ENCODE measurements around the gene LRIF1.

DNA sequence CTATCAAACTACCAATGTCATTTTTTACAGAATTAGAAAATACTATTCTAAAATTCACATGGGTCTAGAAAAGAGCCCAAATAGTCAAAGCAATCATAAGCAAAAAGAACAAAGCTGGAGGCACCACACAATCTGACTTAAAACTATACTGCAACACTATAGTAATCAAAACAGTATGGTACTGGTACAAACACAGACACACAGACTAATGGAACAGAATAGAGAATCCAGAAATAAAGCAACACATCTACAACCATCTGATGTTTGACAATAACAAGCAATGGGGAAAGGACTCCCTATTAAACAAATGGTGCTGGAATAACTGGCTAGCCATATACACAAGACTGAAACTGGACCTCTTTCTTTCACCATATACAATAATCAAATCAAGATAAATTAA, 50.9 kb downstream of the LRIF1 start:
- TF ChIP-seq SP1 (IDR thresholded peaks at IDR 0.05; ENCODE audit: low read depth, low read length) (no peak), EGR1 (IDR thresholded peaks at IDR 0.05; ENCODE audit: borderline replicate concordance in 1 of 2, low read depth in 2 of 2, low read length in 2 of 2) (no peak), CEBPB (IDR thresholded peaks at IDR 0.05; ENCODE audit: borderline replicate concordance in 1 of 2, low read depth in 2 of 2, low read length in 2 of 2) (no peak), BHLHE40 (IDR thresholded peaks at IDR 0.05; ENCODE audit: borderline replicate concordance in 1 of 2, low read depth in 2 of 2, low read length in 1 of 2) (no peak), POLR2A (IDR thresholded peaks at IDR 0.05; ENCODE audit: low read depth, low read length) (no peak), ZNF384 (IDR thresholded peaks at IDR 0.05; ENCODE audit: borderline replicate concordance, low read depth, low read length) (no peak), SIX5 (IDR thresholded peaks at IDR 0.05; ENCODE audit: low read depth, low read length, severe bottlenecking) (no peak), POLR2AphosphoS5 (IDR thresholded peaks at IDR 0.05; ENCODE audit: low read length) (no peak), ZBED1 (IDR thresholded peaks at IDR 0.05; ENCODE audit: borderline replicate concordance) (no peak), SREBF1 (IDR thresholded peaks at IDR 0.05; ENCODE audit: low read length) (no peak), ZZZ3 (IDR thresholded peaks at IDR 0.05; ENCODE audit: control insufficient read depth, insufficient read length, low read depth) (no peak)
- TF ChIP-seq, protein P1, sequence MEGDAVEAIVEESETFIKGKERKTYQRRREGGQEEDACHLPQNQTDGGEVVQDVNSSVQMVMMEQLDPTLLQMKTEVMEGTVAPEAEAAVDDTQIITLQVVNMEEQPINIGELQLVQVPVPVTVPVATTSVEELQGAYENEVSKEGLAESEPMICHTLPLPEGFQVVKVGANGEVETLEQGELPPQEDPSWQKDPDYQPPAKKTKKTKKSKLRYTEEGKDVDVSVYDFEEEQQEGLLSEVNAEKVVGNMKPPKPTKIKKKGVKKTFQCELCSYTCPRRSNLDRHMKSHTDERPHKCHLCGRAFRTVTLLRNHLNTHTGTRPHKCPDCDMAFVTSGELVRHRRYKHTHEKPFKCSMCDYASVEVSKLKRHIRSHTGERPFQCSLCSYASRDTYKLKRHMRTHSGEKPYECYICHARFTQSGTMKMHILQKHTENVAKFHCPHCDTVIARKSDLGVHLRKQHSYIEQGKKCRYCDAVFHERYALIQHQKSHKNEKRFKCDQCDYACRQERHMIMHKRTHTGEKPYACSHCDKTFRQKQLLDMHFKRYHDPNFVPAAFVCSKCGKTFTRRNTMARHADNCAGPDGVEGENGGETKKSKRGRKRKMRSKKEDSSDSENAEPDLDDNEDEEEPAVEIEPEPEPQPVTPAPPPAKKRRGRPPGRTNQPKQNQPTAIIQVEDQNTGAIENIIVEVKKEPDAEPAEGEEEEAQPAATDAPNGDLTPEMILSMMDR (IDR thresholded peaks at IDR 0.05 in 2 of 3, conservative IDR thresholded peaks at IDR 0.05 in 1 of 3; ENCODE audit: control insufficient read depth in 2 of 3, extremely low read depth in 1 of 3, insufficient read depth in 1 of 3, low read depth in 3 of 3, low read length in 3 of 3): no peak
- TF ChIP-seq, protein P2, sequence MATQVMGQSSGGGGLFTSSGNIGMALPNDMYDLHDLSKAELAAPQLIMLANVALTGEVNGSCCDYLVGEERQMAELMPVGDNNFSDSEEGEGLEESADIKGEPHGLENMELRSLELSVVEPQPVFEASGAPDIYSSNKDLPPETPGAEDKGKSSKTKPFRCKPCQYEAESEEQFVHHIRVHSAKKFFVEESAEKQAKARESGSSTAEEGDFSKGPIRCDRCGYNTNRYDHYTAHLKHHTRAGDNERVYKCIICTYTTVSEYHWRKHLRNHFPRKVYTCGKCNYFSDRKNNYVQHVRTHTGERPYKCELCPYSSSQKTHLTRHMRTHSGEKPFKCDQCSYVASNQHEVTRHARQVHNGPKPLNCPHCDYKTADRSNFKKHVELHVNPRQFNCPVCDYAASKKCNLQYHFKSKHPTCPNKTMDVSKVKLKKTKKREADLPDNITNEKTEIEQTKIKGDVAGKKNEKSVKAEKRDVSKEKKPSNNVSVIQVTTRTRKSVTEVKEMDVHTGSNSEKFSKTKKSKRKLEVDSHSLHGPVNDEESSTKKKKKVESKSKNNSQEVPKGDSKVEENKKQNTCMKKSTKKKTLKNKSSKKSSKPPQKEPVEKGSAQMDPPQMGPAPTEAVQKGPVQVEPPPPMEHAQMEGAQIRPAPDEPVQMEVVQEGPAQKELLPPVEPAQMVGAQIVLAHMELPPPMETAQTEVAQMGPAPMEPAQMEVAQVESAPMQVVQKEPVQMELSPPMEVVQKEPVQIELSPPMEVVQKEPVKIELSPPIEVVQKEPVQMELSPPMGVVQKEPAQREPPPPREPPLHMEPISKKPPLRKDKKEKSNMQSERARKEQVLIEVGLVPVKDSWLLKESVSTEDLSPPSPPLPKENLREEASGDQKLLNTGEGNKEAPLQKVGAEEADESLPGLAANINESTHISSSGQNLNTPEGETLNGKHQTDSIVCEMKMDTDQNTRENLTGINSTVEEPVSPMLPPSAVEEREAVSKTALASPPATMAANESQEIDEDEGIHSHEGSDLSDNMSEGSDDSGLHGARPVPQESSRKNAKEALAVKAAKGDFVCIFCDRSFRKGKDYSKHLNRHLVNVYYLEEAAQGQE (IDR thresholded peaks at IDR 0.05; ENCODE audit: low read depth, low read length): no peak
- TF ChIP-seq, protein P3, sequence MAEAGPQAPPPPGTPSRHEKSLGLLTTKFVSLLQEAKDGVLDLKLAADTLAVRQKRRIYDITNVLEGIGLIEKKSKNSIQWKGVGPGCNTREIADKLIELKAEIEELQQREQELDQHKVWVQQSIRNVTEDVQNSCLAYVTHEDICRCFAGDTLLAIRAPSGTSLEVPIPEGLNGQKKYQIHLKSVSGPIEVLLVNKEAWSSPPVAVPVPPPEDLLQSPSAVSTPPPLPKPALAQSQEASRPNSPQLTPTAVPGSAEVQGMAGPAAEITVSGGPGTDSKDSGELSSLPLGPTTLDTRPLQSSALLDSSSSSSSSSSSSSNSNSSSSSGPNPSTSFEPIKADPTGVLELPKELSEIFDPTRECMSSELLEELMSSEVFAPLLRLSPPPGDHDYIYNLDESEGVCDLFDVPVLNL (IDR thresholded peaks at IDR 0.05; ENCODE audit: low read depth, low read length): no peak

Measured in GM12878 (cell line).